ENCODE data around the gene PIGW. TPM values are rescaled to one million over a fixed set of nuclear protein-coding genes. Genes with fewer than 3 reads are reported as not detected.

Gene PIGW
- total and polyA plus RNA-seq, 12 donors: 1.7 to 14.6 (median 4.6) TPM

- intact Hi-C loops (cut with DNase I): no loop called here
- no peaks in the 10 kb centered on the region for H3K9me3 ChIP-seq (replicated peaks in 1 of 3)
- no peaks in the 10 kb centered on the region for H3K27me3 ChIP-seq
- TF ChIP-seq CTCF (IDR thresholded peaks at IDR 0.05): no peak
- TF ChIP-seq POLR2A (IDR thresholded peaks at IDR 0.05): no peak
- DNase-seq: no peak
- WGBS, 4 donors: 83 to 90% (median 87%) methylated on average over 8 of the region's 8 CpGs
- peak overlapping the region in 1 of 5 donors; percentile 50 for H3K27ac ChIP-seq
- no peak overlapping the region for H3K4me3 ChIP-seq
- peaks cover 37 to 66% of the 10 kb centered on the region in 2 donors for H3K4me1 ChIP-seq (replicated peaks in 1 of 2)
- no peaks in the 10 kb centered on the region for H3K36me3 ChIP-seq (replicated peaks in 1 of 2)
Observed at GRCh38 chr17:36550491-36551417, 16.0 kb downstream of the PIGW start.

- Histone ChIP-seq H3K9me3 (replicated peaks in 1 of 3) (no peaks in the 10 kb centered on the region), H3K27ac (no peak overlapping the region), H3K4me3 (no peak overlapping the region), H3K36me3 (replicated peaks in 1 of 2) (peaks cover 0 to 16% of the 10 kb centered on the region in 2 donors), H3K4me1 (replicated peaks in 1 of 2) (peaks cover 19 to 46% of the 10 kb centered on the region in 2 donors), H3K27me3 (no peaks in the 10 kb centered on the region)
- intact Hi-C loops (cut with DNase I): no loop called here
- DNase-seq: no peak
- TF ChIP-seq CTCF (IDR thresholded peaks at IDR 0.05): no peak
- TF ChIP-seq POLR2A (IDR thresholded peaks at IDR 0.05): no peak
- WGBS, 4 donors: 87 to 91% (median 89%) methylated on average over 3 of the region's 3 CpGs
Observed at GRCh38 chr17:36553459-36553858, 18.7 kb downstream of the PIGW start.

- Histone ChIP-seq H3K27me3 (no peaks in the 10 kb centered on the region), H3K27ac (no peak overlapping the region), H3K9me3 (replicated peaks in 1 of 3) (no peaks in the 10 kb centered on the region), H3K4me1 (replicated peaks in 1 of 2) (peaks cover 0 to 6% of the 10 kb centered on the region in 2 donors), H3K36me3 (replicated peaks in 1 of 2) (peaks cover 0 to 76% of the 10 kb centered on the region in 2 donors), H3K4me3 (no peak overlapping the region)
- 93 to 98% (median 94%) methylated on average over 4 of the region's 4 CpGs for WGBS, 4 donors
- TF ChIP-seq CTCF (IDR thresholded peaks at IDR 0.05) (no peak), POLR2A (IDR thresholded peaks at IDR 0.05) (no peak)
- no peak for DNase-seq
- intact Hi-C loops (cut with DNase I): no loop called here
Observed at GRCh38 chr17:36566081-36566480, 31.3 kb downstream of the PIGW start.

GRCh38 chr17:36575028-36575427, 40.2 kb downstream of the PIGW start:
- Histone ChIP-seq H3K27me3 (no peaks in the 10 kb centered on the region), H3K27ac (no peak overlapping the region), H3K36me3 (replicated peaks in 1 of 2) (peaks cover 0 to 67% of the 10 kb centered on the region in 2 donors), H3K4me1 (replicated peaks in 1 of 2) (peaks cover 0 to 9% of the 10 kb centered on the region in 2 donors), H3K4me3 (no peak overlapping the region), H3K9me3 (replicated peaks in 1 of 3) (no peaks in the 10 kb centered on the region)
- intact Hi-C loops (cut with DNase I): no loop called here
- no peak for TF ChIP-seq POLR2A (IDR thresholded peaks at IDR 0.05)
- no peak for TF ChIP-seq CTCF (IDR thresholded peaks at IDR 0.05)
- DNase-seq: no peak
- WGBS, 4 donors: 94 to 98% (median 96%) methylated on average over 12 of the region's 12 CpGs
